Mesendoderm (in vitro differentiated cells): ENCODE measurements around the gene KIF17.

ENCODE experiments used
- DNase-seq: peaks from one replicate; pipeline ENCODE4 v3.0.0; 2013
- H2AK5ac ChIP-seq: 2 replicates; pipeline ENCODE4 v1.6.1; 2013; ENCODE audit warnings: low read length, inconsistent platforms
- H2BK120ac ChIP-seq: 2 replicates; pipeline ENCODE4 v1.6.1; 2013; ENCODE audit warnings: low read depth, mild to moderate bottlenecking, low read length, moderate library complexity, mixed read lengths
- H2BK15ac ChIP-seq: replicated peaks from 2 replicates; pipeline ENCODE4 v1.6.1; 2013; ENCODE audit warnings: low read depth, mild to moderate bottlenecking, moderate library complexity
- H2BK5ac ChIP-seq: 2 replicates; pipeline ENCODE4 v1.6.1; 2013; ENCODE audit warnings: low read length, inconsistent platforms
- H3K18ac ChIP-seq: 2 replicates; pipeline ENCODE4 v1.6.1; 2013; ENCODE audit warnings: mild to moderate bottlenecking, low read length, mixed read lengths
- H3K23ac ChIP-seq: one replicate; pipeline ENCODE4 v1.6.1; 2013; ENCODE audit warnings: low read length
- H3K27ac ChIP-seq: 2 replicates; pipeline ENCODE4 v1.5.1; 2013; ENCODE audit warnings: low read depth, mild to moderate bottlenecking, inconsistent platforms, low read length, moderate library complexity
- H3K27me3 ChIP-seq: 2 replicates; pipeline ENCODE4 v1.6.1; 2013; ENCODE audit warnings: low read length, control low read depth, mild to moderate bottlenecking, inconsistent platforms; ENCODE audit not compliant: insufficient read depth, poor library complexity
- H3K36me3 ChIP-seq: 2 replicates; pipeline ENCODE4 v1.6.1; 2013; ENCODE audit warnings: low read length, inconsistent platforms; ENCODE audit not compliant: control insufficient read depth, insufficient read depth
- H3K4ac ChIP-seq: one replicate; pipeline ENCODE4 v1.6.1; 2013; ENCODE audit warnings: low read depth, mild to moderate bottlenecking, low read length, moderate library complexity
- H3K4me1 ChIP-seq: 2 replicates; pipeline ENCODE4 v1.6.1; 2013; ENCODE audit warnings: low read depth, low read length, inconsistent platforms; ENCODE audit not compliant: control insufficient read depth
- H3K4me2 ChIP-seq: 2 replicates; pipeline ENCODE4 v1.6.1; 2013; ENCODE audit warnings: low read length
- H3K4me3 ChIP-seq: 2 replicates; pipeline ENCODE4 v1.5.1; 2013; ENCODE audit warnings: mild to moderate bottlenecking, low read length
- H3K56ac ChIP-seq: one replicate; pipeline ENCODE4 v1.6.1; 2013; ENCODE audit warnings: low read length
- H3K79me1 ChIP-seq: 2 replicates; pipeline ENCODE4 v1.6.1; 2013; ENCODE audit warnings: low read length, inconsistent platforms
- H3K79me2 ChIP-seq: 2 replicates; pipeline ENCODE4 v1.6.1; 2013; ENCODE audit warnings: mild to moderate bottlenecking, low read length; ENCODE audit not compliant: control insufficient read depth, insufficient read depth
- H3K9ac ChIP-seq: 2 replicates; pipeline ENCODE4 v1.6.1; 2013; ENCODE audit warnings: low read length, inconsistent platforms
- H4K5ac ChIP-seq: one replicate; pipeline ENCODE4 v1.6.1; 2013; ENCODE audit warnings: low read length
- H4K8ac ChIP-seq: one replicate; pipeline ENCODE4 v1.6.1; 2013; ENCODE audit warnings: low read depth, mild to moderate bottlenecking, control low read depth, low read length, moderate library complexity
- WGBS: extraction: QIAGEN DNeasy Blood & Tissue Kit; methylation state at CpG from one replicate; pipeline ENCODE4 v1.1.7; 2013; ENCODE audit warnings: low lambda C conversion rate, missing lambda C conversion rate; ENCODE audit not compliant: insufficient coverage; ENCODE audit errors: extremely low coverage; 5-methylcytosine and 5-hydroxymethylcytosine counted together

Gene KIF17

DNA sequence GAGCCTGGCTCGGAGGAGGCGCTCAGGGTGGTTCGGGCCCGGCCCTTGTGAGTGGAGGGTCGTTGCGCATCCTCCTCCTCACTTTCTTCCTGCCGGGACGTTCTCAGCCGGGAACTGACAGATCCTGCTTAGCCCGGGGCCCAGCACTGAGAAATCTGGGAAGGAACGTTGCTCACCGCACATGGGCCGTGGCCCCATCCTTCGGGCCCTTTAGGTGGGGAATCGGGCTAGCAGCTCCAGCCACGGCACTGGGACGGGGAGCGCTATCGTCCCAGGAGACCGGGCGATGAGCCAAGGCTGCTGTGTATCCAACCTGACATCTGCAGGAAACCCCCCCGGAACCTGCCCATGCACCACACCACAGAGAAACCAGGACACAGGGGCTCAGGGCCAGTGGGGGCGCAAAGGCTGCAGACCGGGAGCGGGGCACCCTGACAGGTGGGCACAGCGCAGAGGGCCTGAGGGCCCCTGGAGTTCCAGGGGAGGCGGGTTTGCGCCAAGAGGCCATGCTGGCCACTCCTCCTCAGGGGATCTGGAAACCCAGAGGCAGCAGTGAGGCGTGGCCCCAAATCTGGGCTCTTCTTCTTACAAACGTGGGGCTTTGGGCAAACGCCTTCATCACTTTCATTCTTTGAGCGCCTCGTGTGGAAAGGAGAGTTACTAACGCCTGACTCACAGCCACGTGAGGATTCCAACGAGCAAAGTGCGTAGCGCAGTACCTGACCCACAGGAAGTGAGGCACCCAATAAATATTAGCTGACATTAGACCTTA lies 15.0 kb upstream of the KIF17 start, which contains the start of gene SH2D5:
Gene SH2D5 (minus strand): TSS at position 116 of the 772 bp plus-strand sequence. CDS start 4,659 bp downstream, outside the sequence.
- peaks cover 2% of the 10 kb centered on the region for H3K4me1 ChIP-seq
- no peak within 1 kb of the TSS for H2BK5ac ChIP-seq
- H3K27ac ChIP-seq = no peak within 1 kb of the TSS
- H4K8ac ChIP-seq = no peak within 1 kb of the TSS
- H3K4ac ChIP-seq = no peak within 1 kb of the TSS
- H2BK120ac ChIP-seq = no peak within 1 kb of the TSS
- H3K9ac ChIP-seq = peak within 1 kb of the TSS; percentile 54
- DNase-seq = peak; percentile 93
- H3K4me2 ChIP-seq = peak within 1 kb of the TSS; percentile 89
- H2AK5ac ChIP-seq = no peak within 1 kb of the TSS
- H3K56ac ChIP-seq = peak within 1 kb of the TSS; percentile 65
- H3K27me3 ChIP-seq = peaks cover 5% of the 10 kb centered on the region
- H4K5ac ChIP-seq = no peak within 1 kb of the TSS
- no peak within 1 kb of the TSS for H2BK15ac ChIP-seq
- H3K23ac ChIP-seq = no peak within 1 kb of the TSS
- H3K4me3 ChIP-seq = peak within 1 kb of the TSS; percentile 24
- H3K79me2 ChIP-seq = no peaks in the 10 kb centered on the region
- no peaks in the 10 kb centered on the region for H3K36me3 ChIP-seq
- H3K79me1 ChIP-seq = no peaks in the 10 kb centered on the region
- no CpG with 5 or more reads among the region's 38 CpGs for WGBS
- H3K18ac ChIP-seq = no peak within 1 kb of the TSS

DNA sequence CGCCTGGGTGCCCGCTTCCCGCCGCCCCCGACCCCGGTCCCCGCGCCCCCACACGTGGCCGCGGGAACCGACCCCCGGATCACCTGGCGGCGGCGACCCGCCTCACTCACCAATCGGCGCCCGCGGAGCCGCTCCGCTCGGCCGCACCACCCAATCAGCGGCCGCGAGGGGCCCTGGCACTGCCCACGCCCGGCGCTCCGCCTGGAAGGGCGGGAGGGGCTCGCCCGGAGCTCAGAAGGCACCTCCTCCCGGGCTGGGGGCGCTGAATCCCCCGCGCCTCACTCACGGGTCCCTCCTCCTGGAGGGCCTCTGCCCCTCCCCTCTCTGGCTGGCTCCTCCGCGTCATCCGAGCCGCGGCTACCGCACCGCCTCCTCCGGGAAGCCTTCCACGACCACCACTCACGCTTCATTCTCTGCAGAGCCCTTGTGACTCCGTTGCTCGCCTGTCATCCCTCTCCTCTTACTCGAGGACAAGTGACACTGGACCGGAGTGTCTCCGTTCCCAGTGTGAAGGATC lies 14.3 kb upstream of the KIF17 start:
- Histone ChIP-seq H3K4me3 (peak overlapping the region; percentile 24), H3K4me1 (peaks cover 2% of the 10 kb centered on the region), H3K56ac (peak overlapping the region; percentile 65), H2BK5ac (no peak overlapping the region), H3K4ac (no peak overlapping the region), H3K9ac (peak overlapping the region; percentile 29), H3K23ac (no peak overlapping the region), H2BK15ac (no peak overlapping the region), H3K79me1 (no peaks in the 10 kb centered on the region), H3K18ac (no peak overlapping the region), H3K27ac (no peak overlapping the region), H3K27me3 (peaks cover 5% of the 10 kb centered on the region), H3K79me2 (no peaks in the 10 kb centered on the region), H3K36me3 (no peaks in the 10 kb centered on the region), H2BK120ac (no peak overlapping the region), H3K4me2 (peak overlapping the region; percentile 89), H4K5ac (no peak overlapping the region), H4K8ac (no peak overlapping the region), H2AK5ac (no peak overlapping the region)
- peak; percentile 82 for DNase-seq
- no CpG with 5 or more reads among the region's 55 CpGs for WGBS

DNA sequence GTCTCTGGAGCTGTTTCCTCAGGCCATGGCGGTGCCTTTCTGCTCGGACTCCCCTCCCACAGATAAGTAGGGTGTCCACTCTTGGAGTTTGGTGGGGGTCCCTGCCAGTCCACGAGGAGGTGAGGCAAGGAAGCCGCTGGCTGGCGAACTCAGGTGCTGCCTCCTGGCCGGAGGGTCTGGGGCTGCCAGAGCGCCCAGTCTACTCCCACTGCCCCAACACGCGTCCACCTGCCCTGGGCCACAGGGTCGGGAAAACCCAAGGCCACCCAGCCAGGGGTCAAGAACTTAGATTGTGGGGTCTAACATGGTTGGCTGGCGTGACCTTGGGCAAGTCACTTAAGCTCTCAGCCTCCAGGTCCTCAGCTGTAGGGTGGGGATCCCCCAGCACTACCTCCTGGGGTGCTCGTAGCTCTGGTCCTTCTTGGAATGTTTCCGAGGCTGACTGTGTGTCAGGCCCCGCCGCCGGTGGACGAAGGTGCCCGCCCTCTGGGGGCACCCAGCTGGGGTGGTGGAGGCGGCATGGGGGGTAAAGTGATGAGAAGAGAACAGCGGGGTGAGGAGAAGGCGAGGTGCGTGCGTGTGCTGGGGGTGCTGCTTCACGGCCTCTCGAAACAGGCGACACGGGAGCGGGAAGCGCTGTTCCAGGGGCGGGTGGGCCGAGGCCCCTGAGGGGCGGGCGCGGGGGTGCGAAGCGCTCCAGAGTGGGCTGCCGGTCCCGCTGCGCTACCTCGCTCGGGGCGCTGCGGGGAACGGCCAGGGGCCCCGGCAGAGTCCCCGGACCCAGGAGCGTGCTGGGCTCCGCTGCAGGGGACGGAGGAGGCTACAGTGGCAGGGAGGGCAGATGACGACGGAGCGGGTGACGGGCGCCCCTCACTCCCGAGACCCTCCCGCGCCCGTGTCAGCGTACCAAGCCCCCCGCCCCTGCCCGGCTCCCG lies 13.5 kb upstream of the KIF17 start:
- H3K36me3 ChIP-seq = no peaks in the 10 kb centered on the region
- peaks cover 2% of the 10 kb centered on the region for H3K4me1 ChIP-seq
- H3K56ac ChIP-seq = peak overlapping the region; percentile 56
- H2AK5ac ChIP-seq = no peak overlapping the region
- no peak overlapping the region for H4K8ac ChIP-seq
- no peak for DNase-seq
- no peaks in the 10 kb centered on the region for H3K79me2 ChIP-seq
- no peak overlapping the region for H3K4me3 ChIP-seq
- H2BK15ac ChIP-seq = no peak overlapping the region
- no peak overlapping the region for H3K18ac ChIP-seq
- peak overlapping the region; percentile 54 for H3K9ac ChIP-seq
- no peak overlapping the region for H3K23ac ChIP-seq
- no peaks in the 10 kb centered on the region for H3K79me1 ChIP-seq
- H3K4ac ChIP-seq = no peak overlapping the region
- H3K27ac ChIP-seq = no peak overlapping the region
- no CpG with 5 or more reads among the region's 62 CpGs for WGBS
- H3K27me3 ChIP-seq = peaks cover 5% of the 10 kb centered on the region
- H3K4me2 ChIP-seq = peak overlapping the region; percentile 61
- no peak overlapping the region for H2BK120ac ChIP-seq
- no peak overlapping the region for H2BK5ac ChIP-seq
- no peak overlapping the region for H4K5ac ChIP-seq

DNA sequence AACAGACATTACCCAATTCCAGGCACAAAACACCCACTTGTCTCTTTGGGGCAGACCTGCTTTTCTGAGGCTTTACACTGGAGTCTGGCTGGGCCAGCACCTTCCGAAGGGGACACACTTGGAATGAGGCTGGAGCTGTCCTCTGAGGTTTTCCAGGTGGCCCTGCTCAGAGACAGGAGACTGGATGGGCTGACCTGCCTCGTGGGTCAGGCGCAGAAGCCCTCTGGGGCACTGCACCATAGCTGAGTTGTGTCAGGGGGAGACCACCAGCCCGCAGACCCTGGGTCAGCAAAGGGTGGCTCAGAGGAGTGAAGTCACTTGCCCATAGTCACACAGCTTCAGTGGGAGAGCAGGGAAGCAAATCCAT lies 12.9 kb upstream of the KIF17 start:
- no peaks in the 10 kb centered on the region for H3K36me3 ChIP-seq
- H3K4ac ChIP-seq = no peak overlapping the region
- H2BK15ac ChIP-seq = no peak overlapping the region
- no peaks in the 10 kb centered on the region for H3K79me2 ChIP-seq
- H3K4me1 ChIP-seq = peaks cover 2% of the 10 kb centered on the region
- H4K5ac ChIP-seq = no peak overlapping the region
- no peak overlapping the region for H4K8ac ChIP-seq
- H2BK120ac ChIP-seq = no peak overlapping the region
- H3K18ac ChIP-seq = no peak overlapping the region
- H3K27ac ChIP-seq = no peak overlapping the region
- no peak overlapping the region for H2AK5ac ChIP-seq
- H3K56ac ChIP-seq = no peak overlapping the region
- no peaks in the 10 kb centered on the region for H3K79me1 ChIP-seq
- no CpG with 5 or more reads among the region's 4 CpGs for WGBS
- no peak overlapping the region for H3K23ac ChIP-seq
- no peak overlapping the region for H3K9ac ChIP-seq
- H3K4me2 ChIP-seq = no peak overlapping the region
- H2BK5ac ChIP-seq = no peak overlapping the region
- no peak overlapping the region for H3K4me3 ChIP-seq
- DNase-seq = no peak
- peaks cover 5% of the 10 kb centered on the region for H3K27me3 ChIP-seq

DNA sequence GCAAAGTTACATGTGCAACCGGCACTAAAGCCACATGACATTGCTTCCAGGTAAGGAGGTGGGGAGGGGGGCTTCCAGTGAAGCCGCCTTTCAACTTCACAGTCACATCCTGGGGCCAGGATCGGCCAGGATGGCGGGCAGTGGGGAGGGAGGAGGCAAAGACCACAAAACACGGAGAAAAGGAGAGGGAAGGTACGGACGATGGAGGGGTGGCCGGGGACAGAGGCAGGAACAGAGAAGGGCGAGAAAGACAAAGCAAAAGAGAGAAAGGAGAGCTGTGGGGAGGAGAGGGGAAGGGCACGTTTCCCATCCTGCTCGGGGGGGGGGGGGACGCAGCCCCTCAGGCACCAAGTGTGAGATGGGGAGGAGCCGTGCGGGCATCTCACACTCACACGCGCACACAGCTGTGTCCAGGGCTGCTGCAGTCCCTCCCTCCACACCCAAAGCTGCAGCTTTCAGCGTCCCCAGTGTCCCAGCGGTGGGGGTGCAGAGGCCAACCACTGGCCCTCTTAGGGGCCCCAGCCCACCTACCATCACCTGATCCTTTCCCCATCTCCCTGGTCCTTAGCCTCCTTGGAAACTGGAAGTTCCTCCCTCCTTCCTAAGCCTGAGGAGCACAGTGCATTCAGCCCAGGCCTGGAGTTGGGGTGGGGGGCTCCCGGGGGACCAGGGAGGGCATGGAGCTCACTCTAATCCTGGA lies 12.3 kb upstream of the KIF17 start:
- WGBS = no CpG with 5 or more reads among the region's 19 CpGs

More for the DNA sequence above, 12.3 kb upstream of the KIF17 start:
- Histone ChIP-seq H2BK15ac (no peak overlapping the region), H3K36me3 (no peaks in the 10 kb centered on the region), H3K9ac (no peak overlapping the region), H4K5ac (no peak overlapping the region), H3K4me1 (peaks cover 2% of the 10 kb centered on the region), H4K8ac (no peak overlapping the region), H2AK5ac (no peak overlapping the region), H3K4ac (no peak overlapping the region), H3K56ac (no peak overlapping the region), H2BK120ac (no peak overlapping the region), H3K79me1 (no peaks in the 10 kb centered on the region), H3K79me2 (no peaks in the 10 kb centered on the region), H3K4me3 (no peak overlapping the region), H2BK5ac (no peak overlapping the region), H3K27ac (no peak overlapping the region), H3K27me3 (peaks cover 5% of the 10 kb centered on the region), H3K18ac (no peak overlapping the region), H3K4me2 (no peak overlapping the region), H3K23ac (no peak overlapping the region)
- no peak for DNase-seq
